G401 (cell line): Measurements from ENCODE around the gene RTL1. TPM values are rescaled to one million over a fixed set of nuclear protein-coding genes. Genes with fewer than 3 reads are reported as not detected.

ENCODE experiments used
- DNase-seq: peaks from one replicate; pipeline ENCODE4 v3.0.0-alpha.2; 2015; ENCODE audit warnings: low spot score
- in situ Hi-C: cut with HindIII; loops from 2 replicates; pipeline ENCODE4 v1.10.0; 2016; ENCODE audit warnings: low sequenced_read_pairs, mixed read lengths
- total RNA-seq: library from RNA; depleted of rRNA; stranded (reverse); fragments of >200 nt; shearing (Covaris generic); gene quantifications from 2 replicates; pipeline ENCODE4 v1.2.3, GENCODE V29; 2014; rRNA removed

Gene RTL1
- total RNA-seq: not detected in 2 replicates

GRCh38 chr14:100903672-100904185 lies at the start of gene RTL1:
Gene RTL1 (minus strand): TSS chr14:100903722. CDS start chr14:100884788, 18,934 bp downstream.
- in situ Hi-C loops: no loop called here

DNA sequence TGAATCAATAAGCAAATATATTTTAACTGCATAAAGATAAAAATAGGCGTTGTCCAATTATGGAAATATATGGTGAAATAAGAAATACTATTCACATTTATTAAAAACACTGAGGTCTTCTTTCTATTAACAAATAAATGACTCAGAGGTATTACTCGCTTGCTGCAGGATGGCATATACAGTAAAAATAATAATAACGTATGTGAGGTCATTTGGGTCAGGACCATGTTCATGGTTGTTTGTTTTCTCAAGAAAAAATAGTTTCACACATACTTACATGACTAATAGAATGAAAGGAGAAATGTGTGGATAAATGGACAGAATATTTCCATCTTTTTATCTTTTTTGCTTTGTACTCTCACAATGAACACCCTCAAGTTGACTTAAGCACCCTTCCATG lies 46.5 kb upstream of the RTL1 start:
- in situ Hi-C loops: no loop called here
- DNase-seq: no peak

More at GRCh38 chr14:100903672-100904185, at the start of gene RTL1:
- DNase-seq: no peak

DNA sequence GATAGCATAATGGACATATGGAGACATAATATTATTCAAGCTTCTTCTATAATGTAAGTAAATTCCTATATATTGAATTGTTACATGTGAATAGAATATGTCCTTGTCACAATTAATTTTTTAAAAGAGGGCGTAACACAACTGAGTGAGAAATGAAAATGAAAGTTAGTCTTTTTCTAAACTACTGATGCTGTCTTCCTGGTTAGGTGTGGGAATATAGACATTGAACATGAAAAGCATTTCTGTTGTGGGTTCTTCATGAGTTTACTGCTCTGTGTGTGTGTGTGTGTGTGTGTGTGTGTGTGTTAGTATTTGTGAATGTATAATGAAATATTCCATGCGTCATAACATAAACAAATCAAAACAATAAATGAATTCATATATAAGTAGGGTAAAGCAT lies 40.5 kb upstream of the RTL1 start:
- in situ Hi-C loops: no loop called here
- no peak for DNase-seq

- in situ Hi-C loops: no loop called here
- no peak for DNase-seq
Measured at GRCh38 chr14:100930270-100930669, 26.7 kb upstream of the RTL1 start.

DNA sequence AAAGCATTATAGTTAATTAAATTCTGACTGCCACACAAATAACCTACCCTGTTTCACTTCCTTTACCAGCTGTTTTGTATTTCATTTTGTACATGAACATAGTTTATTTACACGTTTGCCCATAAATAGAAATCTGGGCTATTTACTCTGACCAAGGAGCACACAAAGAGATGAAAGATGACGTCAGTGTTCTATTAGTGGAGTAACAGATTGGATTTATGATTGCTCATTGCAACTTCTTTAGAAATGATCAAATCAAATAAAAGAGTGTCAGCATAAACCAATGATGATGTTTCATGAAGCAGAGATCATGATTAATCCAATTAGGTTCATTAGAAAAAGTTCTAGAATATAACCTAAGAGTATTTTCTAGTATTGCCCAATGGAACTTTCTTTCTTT lies 12.0 kb upstream of the RTL1 start:
- in situ Hi-C loops: no loop called here
- DNase-seq: no peak

DNA sequence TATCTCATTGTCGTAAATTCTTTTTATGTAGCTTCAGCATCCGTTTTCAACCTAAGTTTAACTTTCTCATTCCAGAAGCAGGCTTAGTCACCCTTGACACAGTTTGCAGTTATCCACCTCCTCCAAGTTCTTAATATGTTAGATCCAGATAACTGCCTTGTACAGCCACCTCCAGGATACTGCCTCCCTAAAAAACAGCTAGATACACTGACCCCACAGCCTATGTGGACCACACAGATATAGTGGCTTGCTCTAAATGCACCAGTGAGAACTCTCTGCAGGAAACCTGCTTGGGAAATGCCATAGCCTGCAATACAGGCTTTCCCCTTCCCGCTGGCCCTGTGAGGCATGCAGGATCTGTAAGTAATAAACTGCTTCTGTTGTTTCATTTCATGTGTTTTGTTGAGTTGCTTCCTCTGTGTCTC lies 11.1 kb upstream of the RTL1 start:
- in situ Hi-C loops: no loop called here
- DNase-seq: no peak

GRCh38 chr14:100911665-100912316 lies 8.3 kb upstream of the RTL1 start:
- in situ Hi-C loops: no loop called here
- no peak for DNase-seq

- in situ Hi-C loops: no loop called here
- DNase-seq: no peak
Measured at GRCh38 chr14:100910888-100911664, 7.6 kb upstream of the RTL1 start.

- in situ Hi-C loops: no loop called here
- no peak for DNase-seq
Measured at GRCh38 chr14:100909439-100909838, 5.9 kb upstream of the RTL1 start.

GRCh38 chr14:100907240-100907639 lies 3.7 kb upstream of the RTL1 start:
- no peak for DNase-seq
- in situ Hi-C loops: no loop called here

DNA sequence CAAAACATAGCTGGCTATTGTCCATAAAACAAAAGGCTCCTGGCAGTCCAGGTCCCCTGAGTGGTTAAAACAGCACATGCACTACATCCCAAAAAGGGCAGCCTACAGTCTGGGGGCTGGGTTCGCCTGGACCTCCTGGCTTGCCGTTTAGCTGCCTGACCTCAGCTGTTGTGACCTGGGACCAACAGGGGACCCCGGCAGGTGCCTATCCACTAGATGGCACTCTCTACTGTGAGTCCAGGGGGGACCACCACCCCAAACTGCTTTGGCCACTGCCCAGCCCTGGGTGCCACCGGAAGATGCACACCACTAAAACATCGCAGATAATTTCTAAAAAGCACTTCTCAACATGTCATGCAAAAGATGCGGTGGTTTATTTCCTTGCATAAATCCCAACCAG lies 2.9 kb upstream of the RTL1 start:
- DNase-seq: no peak
- in situ Hi-C loops: no loop called here

GRCh38 chr14:100905166-100905565 lies 1.6 kb upstream of the RTL1 start:
- no peak for DNase-seq
- in situ Hi-C loops: no loop called here

DNA sequence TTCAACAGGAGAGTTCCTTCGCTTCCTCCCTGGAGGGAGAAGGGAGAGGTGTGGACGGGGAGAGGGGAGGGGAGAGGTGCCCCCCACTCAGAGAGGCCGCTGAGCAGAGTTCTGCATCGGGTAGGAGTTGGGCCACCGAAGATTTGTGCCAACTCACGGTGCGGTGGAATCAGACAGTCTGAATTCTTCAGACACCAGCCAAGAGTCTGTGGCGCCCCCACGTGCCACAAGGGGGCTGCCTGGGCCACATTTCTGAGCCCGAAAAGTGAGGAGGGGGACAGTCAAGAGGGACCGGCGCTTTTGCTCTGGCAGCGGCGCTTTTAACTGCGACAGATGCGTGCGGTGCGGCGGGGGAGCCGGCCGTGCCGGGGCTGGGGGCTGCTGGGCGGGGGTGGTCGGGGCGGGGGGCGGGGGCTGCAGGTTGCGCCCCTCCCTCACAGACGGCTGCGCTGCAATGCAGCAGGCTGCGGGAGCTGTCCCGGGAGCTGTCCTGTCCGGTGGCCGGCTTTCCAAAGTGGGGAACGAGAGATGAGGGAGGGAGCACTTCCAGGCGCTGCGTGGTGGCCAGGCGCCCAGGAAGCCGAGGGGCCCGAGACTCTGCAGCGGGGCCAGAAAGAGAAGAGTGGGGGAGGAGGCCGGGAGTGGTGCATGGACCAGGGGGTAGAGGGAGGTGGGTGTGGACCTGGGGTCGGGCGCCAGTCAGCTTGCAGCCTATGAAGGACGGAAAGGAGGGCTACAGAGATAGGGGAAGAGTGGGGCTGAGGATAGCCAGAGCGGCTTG lies 975 bp upstream of the RTL1 start:
- in situ Hi-C loops: no loop called here

DNA sequence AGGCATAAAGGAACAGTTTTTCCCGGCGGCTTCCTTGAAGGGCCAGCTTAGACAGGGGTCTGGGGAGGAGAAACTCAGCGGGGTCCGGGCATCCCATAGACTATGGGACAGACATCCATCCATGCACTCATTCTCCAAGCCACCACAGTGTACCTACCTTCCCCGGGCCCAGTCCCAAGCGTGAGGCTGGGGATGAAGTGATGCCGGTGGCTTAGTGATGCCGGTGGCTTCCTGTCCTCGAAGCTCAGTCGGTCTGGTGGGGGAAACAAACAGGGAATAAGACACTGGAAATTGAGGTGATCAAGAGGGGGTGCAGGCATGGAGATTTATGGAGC lies 421 bp downstream of the RTL1 start:
- no peak for DNase-seq
- in situ Hi-C loops: no loop called here

More for the DNA sequence above, 975 bp upstream of the RTL1 start:
- DNase-seq: no peak

DNA sequence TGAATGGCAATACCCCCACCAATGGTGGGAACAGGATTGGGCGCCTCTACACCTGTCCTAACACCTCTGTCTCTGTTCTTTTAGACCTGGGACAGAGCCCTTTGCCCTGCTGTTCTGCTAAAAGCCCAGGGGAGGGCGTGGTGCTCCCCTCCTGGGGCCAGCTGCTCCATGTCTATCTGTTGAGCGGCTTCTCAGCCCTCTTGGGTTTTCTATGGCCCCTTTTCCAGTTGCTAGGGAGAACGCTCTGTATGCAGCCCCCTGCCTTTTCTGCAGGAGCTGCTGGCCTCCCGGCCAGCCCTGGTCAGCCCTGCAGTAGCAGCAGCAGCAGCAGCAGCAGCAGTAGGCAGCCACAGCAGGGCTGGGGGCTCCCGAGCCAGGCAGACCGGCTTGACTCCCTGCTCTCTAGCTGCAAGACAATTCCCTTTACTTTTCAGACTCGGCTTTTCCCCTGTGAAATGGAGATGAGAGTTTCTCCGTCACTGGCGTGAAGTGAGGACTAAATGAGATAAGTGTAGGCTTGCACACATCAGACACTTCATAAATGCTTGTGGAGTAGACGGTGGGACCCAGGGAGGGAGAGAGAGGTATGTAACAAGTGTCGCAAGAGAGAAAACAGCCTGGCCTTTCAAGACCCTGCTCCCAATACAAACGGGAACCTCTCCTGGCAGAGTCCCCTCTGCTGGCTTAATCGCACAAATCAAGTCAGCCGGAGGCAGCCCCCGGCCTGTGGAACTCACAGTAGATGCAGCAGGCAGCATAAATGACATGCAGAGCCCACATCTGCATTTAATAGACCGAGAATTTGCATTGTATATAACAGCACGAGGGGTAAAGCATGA lies 1.0 kb downstream of the RTL1 start:
- no peak for DNase-seq
- in situ Hi-C loops: no loop called here

DNA sequence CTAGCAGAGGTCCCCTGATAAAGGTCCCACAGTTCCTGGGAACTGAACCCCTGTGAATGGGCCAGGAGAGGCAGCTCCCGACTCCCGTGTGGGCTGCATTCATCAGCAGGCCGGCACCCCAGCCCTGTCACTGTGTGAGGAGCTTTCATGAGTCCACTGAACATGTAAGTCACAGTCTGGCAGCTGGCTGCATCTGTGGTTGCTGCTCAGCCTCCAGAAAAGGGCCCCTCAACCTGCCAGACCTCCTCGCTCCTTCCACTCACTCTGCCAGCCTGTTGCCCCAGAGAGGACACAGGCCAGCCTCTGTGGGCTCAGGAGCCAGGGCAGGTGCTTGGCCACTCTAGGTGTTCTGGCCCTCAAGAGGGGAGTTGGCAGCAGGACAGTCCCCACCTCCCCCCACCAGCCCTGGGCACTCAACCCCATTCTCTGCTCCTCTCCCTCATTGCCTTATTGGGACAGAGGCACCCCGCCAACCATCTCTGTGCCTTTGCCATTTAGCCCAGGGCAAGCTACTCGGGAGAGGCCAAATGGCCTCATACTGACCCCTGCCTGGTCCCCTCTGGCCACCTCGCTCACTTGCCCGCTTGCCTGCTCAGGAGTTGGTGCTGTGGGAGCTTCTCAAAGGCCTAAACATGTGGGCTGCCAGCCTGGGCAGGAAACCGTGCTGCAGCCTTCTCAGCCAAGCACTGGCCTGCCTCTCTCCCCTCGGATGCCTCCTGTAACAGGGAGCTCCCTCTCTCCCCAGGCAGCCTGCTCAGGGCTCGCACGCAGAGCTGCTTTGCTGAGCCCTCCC lies 1.9 kb downstream of the RTL1 start:
- in situ Hi-C loops: no loop called here
- no peak for DNase-seq

- in situ Hi-C loops: no loop called here
- no peak for DNase-seq
Measured at GRCh38 chr14:100900837-100901390, 2.6 kb downstream of the RTL1 start.
